WERI-Rb-1 (cell line): ENCODE data around the gene MACROD2.

Experiments used
- DNase-seq: peaks from one replicate; pipeline ENCODE4 v3.0.0-alpha.2; 2020
- H3K27ac ChIP-seq: fragments of 250-450 bp; sonication (Bioruptor Pico); 2 replicates; pipeline ENCODE4 v1.5.1; 2020; ENCODE audit warnings: mild to moderate bottlenecking, moderate library complexity
- H3K27me3 ChIP-seq: fragments of 250-450 bp; sonication (Bioruptor Pico); 2 replicates; pipeline ENCODE4 v1.5.1; 2021; ENCODE audit warnings: mild to moderate bottlenecking, low read depth, moderate library complexity; ENCODE audit not compliant: insufficient read depth, severe bottlenecking
- H3K36me3 ChIP-seq: fragments of 250-450 bp; sonication (Bioruptor Pico); 2 replicates; pipeline ENCODE4 v1.5.1; 2020; ENCODE audit warnings: mild to moderate bottlenecking, moderate library complexity
- H3K4me3 ChIP-seq: 2 replicates; pipeline ENCODE4 v1.5.1; 2011; ENCODE audit warnings: low read depth, mild to moderate bottlenecking, control low read depth, low read length
- H3K9me3 ChIP-seq: fragments of 250-450 bp; sonication (Bioruptor Pico); 2 replicates; pipeline ENCODE4 v1.5.1; 2021; ENCODE audit warnings: mild to moderate bottlenecking, moderate library complexity; ENCODE audit not compliant: severe bottlenecking
- CTCF ChIP-seq: IDR thresholded peaks from 2 replicates; pipeline ENCODE4 v1.5.1; 2011; ENCODE audit warnings: low read depth, mild to moderate bottlenecking, control low read depth, inconsistent platforms, low read length

MACROD2 gene

GRCh38 chr20:15220778-15221565, 1225.7 kb downstream of the MACROD2 start:
- DNase-seq: no peak
- Histone ChIP-seq H3K9me3 (no peaks in the 10 kb centered on the region), H3K4me3 (no peak overlapping the region), H3K36me3 (no peaks in the 10 kb centered on the region), H3K27me3 (no peaks in the 10 kb centered on the region), H3K27ac (no peak overlapping the region)
- no peak for TF ChIP-seq CTCF

GRCh38 chr20:15222502-15223330, 1227.4 kb downstream of the MACROD2 start:
- H3K27me3 ChIP-seq: no peaks in the 10 kb centered on the region
- TF ChIP-seq CTCF: no peak
- no peak for DNase-seq
- no peaks in the 10 kb centered on the region for H3K36me3 ChIP-seq
- no peak overlapping the region for H3K4me3 ChIP-seq
- H3K27ac ChIP-seq: no peak overlapping the region
- H3K9me3 ChIP-seq: no peaks in the 10 kb centered on the region

GRCh38 chr20:15224199-15224598, 1228.9 kb downstream of the MACROD2 start:
- H3K9me3 ChIP-seq: no peaks in the 10 kb centered on the region
- H3K36me3 ChIP-seq: no peaks in the 10 kb centered on the region
- no peak for DNase-seq
- no peak overlapping the region for H3K4me3 ChIP-seq
- no peak overlapping the region for H3K27ac ChIP-seq
- TF ChIP-seq CTCF: no peak
- no peaks in the 10 kb centered on the region for H3K27me3 ChIP-seq

DNA sequence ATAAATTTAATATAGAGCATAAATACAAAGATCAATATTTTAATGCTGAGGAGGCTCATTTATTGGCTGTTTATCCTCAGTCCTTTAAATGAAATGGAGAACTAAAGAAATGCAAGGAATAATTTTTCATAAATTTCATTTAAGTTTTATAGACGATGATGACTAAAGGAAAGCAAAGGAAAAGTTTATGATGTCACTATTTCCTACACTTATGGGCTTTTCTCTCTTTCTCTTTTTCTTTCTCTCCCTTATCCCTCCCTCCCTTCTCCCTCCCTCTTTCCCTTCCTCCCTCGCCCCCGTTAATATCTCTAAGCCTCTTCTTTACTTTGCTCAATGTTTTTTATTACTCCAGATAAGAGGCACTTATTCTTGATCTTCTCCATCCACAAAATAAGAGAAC, 1231.8 kb downstream of the MACROD2 start:
- Histone ChIP-seq H3K27me3 (no peaks in the 10 kb centered on the region), H3K9me3 (no peaks in the 10 kb centered on the region), H3K27ac (no peak overlapping the region), H3K36me3 (no peaks in the 10 kb centered on the region), H3K4me3 (no peak overlapping the region)
- DNase-seq: no peak
- TF ChIP-seq CTCF: no peak

GRCh38 chr20:15232243-15232642, 1236.9 kb downstream of the MACROD2 start:
- Histone ChIP-seq H3K36me3 (no peaks in the 10 kb centered on the region), H3K27ac (no peak overlapping the region), H3K9me3 (no peaks in the 10 kb centered on the region), H3K27me3 (no peaks in the 10 kb centered on the region), H3K4me3 (no peak overlapping the region)
- no peak for DNase-seq
- no peak for TF ChIP-seq CTCF
